Activated CD8-positive, alpha-beta memory T cell treated with anti-CD3 and anti-CD28 coated beads for 4 hours (primary cell): ENCODE data around the gene KRT1.

Experiments
- DNase-seq, 2 donors: peaks; one replicate each; pipeline ENCODE4 v3.0.0-alpha.2; 2020; ENCODE audit warnings: low read depth in 2 of 2

KRT1 gene

GRCh38 chr12:52660934-52661499 is 19.2 kb downstream of the KRT1 start:
- no peak for DNase-seq

GRCh38 chr12:52659951-52660350 is 20.3 kb downstream of the KRT1 start:
- no peak for DNase-seq

- no peak for DNase-seq
Measured at GRCh38 chr12:52659395-52659794, 20.8 kb downstream of the KRT1 start.

GRCh38 chr12:52658196-52658595 is 22.0 kb downstream of the KRT1 start:
- DNase-seq, result no peak

- DNase-seq, result no peak
Measured at GRCh38 chr12:52657250-52657902, 22.8 kb downstream of the KRT1 start.

GRCh38 chr12:52656616-52657015 is 23.6 kb downstream of the KRT1 start:
- no peak for DNase-seq

- DNase-seq, result no peak
Measured at GRCh38 chr12:52655720-52656124, 24.5 kb downstream of the KRT1 start.

- DNase-seq, result no peak
Measured at GRCh38 chr12:52655251-52655650, 25.0 kb downstream of the KRT1 start.

- no peak for DNase-seq
Measured at GRCh38 chr12:52651726-52652261, 28.4 kb downstream of the KRT1 start, which contains the start of gene KRT2. Gene KRT2 (minus strand): TSS chr12:52652211. CDS start chr12:52652142, 69 bp downstream.

- no peak for DNase-seq
Measured at GRCh38 chr12:52650520-52651081, 29.6 kb downstream of the KRT1 start.

- no peak for DNase-seq
Measured at GRCh38 chr12:52649066-52649465, 31.1 kb downstream of the KRT1 start.

- no peak for DNase-seq
Measured at GRCh38 chr12:52648012-52648550, 32.1 kb downstream of the KRT1 start.

GRCh38 chr12:52647601-52648000 is 32.6 kb downstream of the KRT1 start:
- no peak for DNase-seq

- DNase-seq, result no peak
Measured at GRCh38 chr12:52646613-52647012, 33.6 kb downstream of the KRT1 start.

GRCh38 chr12:52645982-52646381 is 34.2 kb downstream of the KRT1 start:
- no peak for DNase-seq

GRCh38 chr12:52645120-52645761 is 35.0 kb downstream of the KRT1 start:
- peak in 1 of 2 donors; percentile 25 for DNase-seq

- DNase-seq, result no peak
Measured at GRCh38 chr12:52644078-52644415, 36.2 kb downstream of the KRT1 start.

- DNase-seq, result no peak
Measured at GRCh38 chr12:52643233-52644077, 36.8 kb downstream of the KRT1 start.

GRCh38 chr12:52641468-52641867 is 38.7 kb downstream of the KRT1 start:
- no peak for DNase-seq

- DNase-seq, result no peak
Measured at GRCh38 chr12:52637299-52637698, 42.9 kb downstream of the KRT1 start.

GRCh38 chr12:52636592-52637258 is 43.5 kb downstream of the KRT1 start:
- no peak for DNase-seq
